Measurements from ENCODE around the gene GAGE12G. TPM values are rescaled to one million over a fixed set of nuclear protein-coding genes. Genes with fewer than 3 reads are reported as not detected.
"Not testable (repeated sequence)": the region's sequence is repeated elsewhere in the genome, so short reads cannot be mapped to it uniquely, and the experiment has no call there.

The GAGE12G gene
- not detected for total RNA-seq

GRCh38 chrX:49570100-49570499 is at the start of gene GAGE12G:
Gene GAGE12G (plus strand): TSS chrX:49570400. CDS start chrX:49571555, 1,155 bp downstream.
- ATAC-seq; DNase-seq (ENCODE audit: low spot score): not testable (repeated sequence)

GRCh38 chrX:49531877-49532276 is 38.3 kb upstream of the GAGE12G start, which contains the start of gene GAGE12C:
Gene GAGE12C (plus strand): TSS chrX:49532177. CDS start chrX:49533332, 1,155 bp downstream.
- ATAC-seq; DNase-seq (ENCODE audit: low spot score): not testable (repeated sequence)

GRCh38 chrX:49541433-49541832 is 28.8 kb upstream of the GAGE12G start, which contains the start of gene GAGE12D:
Gene GAGE12D (plus strand): TSS chrX:49541733. CDS start chrX:49542888, 1,155 bp downstream.
- not testable (repeated sequence) for ATAC-seq; DNase-seq (ENCODE audit: low spot score)

GRCh38 chrX:49550989-49551388 is 19.2 kb upstream of the GAGE12G start, which contains the start of gene GAGE12E:
Gene GAGE12E (plus strand): TSS chrX:49551289. CDS start chrX:49552444, 1,155 bp downstream.
- ATAC-seq; DNase-seq (ENCODE audit: low spot score): not testable (repeated sequence)

GRCh38 chrX:49560542-49560941 is 9.7 kb upstream of the GAGE12G start, which contains the start of gene GAGE12F:
Gene GAGE12F (plus strand): TSS chrX:49560842. CDS start chrX:49561997, 1,155 bp downstream.
- not testable (repeated sequence) for ATAC-seq; DNase-seq (ENCODE audit: low spot score)

GRCh38 chrX:49568728-49569127 is 1.5 kb upstream of the GAGE12G start:
- not testable (repeated sequence) for ATAC-seq
- peak; percentile 35 for DNase-seq (ENCODE audit: low spot score)

- not testable (repeated sequence) for DNase-seq (ENCODE audit: low spot score); ATAC-seq
Measured at GRCh38 chrX:49569152-49569551, 1.0 kb upstream of the GAGE12G start.

GRCh38 chrX:49579649-49580048 is 9.4 kb downstream of the GAGE12G start, which contains the start of gene GAGE12H:
Gene GAGE12H (plus strand): TSS chrX:49579949. CDS start chrX:49581104, 1,155 bp downstream.
- DNase-seq (ENCODE audit: low spot score); ATAC-seq: not testable (repeated sequence)

GRCh38 chrX:49589196-49589595 is 19.0 kb downstream of the GAGE12G start, which contains the start of gene GAGE2A:
Gene GAGE2A (plus strand): TSS chrX:49589496. CDS start chrX:49590651, 1,155 bp downstream.
- ATAC-seq; DNase-seq (ENCODE audit: low spot score): not testable (repeated sequence)

- peak; percentile 44 for DNase-seq (ENCODE audit: low spot score)
- ATAC-seq: not testable (repeated sequence)
Measured at GRCh38 chrX:49589769-49590478, 19.7 kb downstream of the GAGE12G start.

- not testable (repeated sequence) for DNase-seq (ENCODE audit: low spot score)
Measured at GRCh38 chrX:49590488-49590887, 20.3 kb downstream of the GAGE12G start.

GRCh38 chrX:49598720-49599119 is 28.5 kb downstream of the GAGE12G start, which contains the start of gene GAGE1:
Gene GAGE1 (plus strand): TSS chrX:49599020. CDS start chrX:49600175, 1,155 bp downstream.
- DNase-seq (ENCODE audit: low spot score); ATAC-seq: not testable (repeated sequence)

More at GRCh38 chrX:49590488-49590887, 20.3 kb downstream of the GAGE12G start:
- not testable (repeated sequence) for ATAC-seq

- no peak for ATAC-seq
- DNase-seq (ENCODE audit: low spot score): no peak
Measured at GRCh38 chrX:49610718-49611310, 40.6 kb downstream of the GAGE12G start.

- DNase-seq (ENCODE audit: low spot score): no peak
- no peak for ATAC-seq
Measured at GRCh38 chrX:49618574-49618973, 48.4 kb downstream of the GAGE12G start.

Other genes with a start within 250 kb of the GAGE12G start
- gene GAGE12J, start 248.4 kb upstream of the GAGE12G start, total RNA-seq: 0.73 TPM
- gene GAGE13, start 238.8 kb upstream of the GAGE12G start, total RNA-seq: not detected
- gene GAGE12C, start 38.2 kb upstream of the GAGE12G start, total RNA-seq: not detected
- gene GAGE12D, start 28.7 kb upstream of the GAGE12G start, total RNA-seq: not detected
- not detected for gene GAGE12E, start 19.1 kb upstream of the GAGE12G start, total RNA-seq
- 0.63 TPM for gene GAGE12F, start 9.6 kb upstream of the GAGE12G start, total RNA-seq
- gene GAGE12H, start 9.5 kb downstream of the GAGE12G start, total RNA-seq: not detected
- gene GAGE2A, start 19.1 kb downstream of the GAGE12G start, total RNA-seq: 0.58 TPM
- not detected for gene GAGE1, start 28.6 kb downstream of the GAGE12G start, total RNA-seq
- not detected for gene PAGE1, start 125.6 kb downstream of the GAGE12G start, total RNA-seq

Measured in left lobe of liver (tissue), 2 donors.